ENCODE results near the gene BAZ1B. TPM values are rescaled to one million over a fixed set of nuclear protein-coding genes. Genes with fewer than 3 reads are reported as not detected.

BAZ1B gene
- total and polyA plus RNA-seq, 2 donors: 37.1 to 60.0 TPM

DNA sequence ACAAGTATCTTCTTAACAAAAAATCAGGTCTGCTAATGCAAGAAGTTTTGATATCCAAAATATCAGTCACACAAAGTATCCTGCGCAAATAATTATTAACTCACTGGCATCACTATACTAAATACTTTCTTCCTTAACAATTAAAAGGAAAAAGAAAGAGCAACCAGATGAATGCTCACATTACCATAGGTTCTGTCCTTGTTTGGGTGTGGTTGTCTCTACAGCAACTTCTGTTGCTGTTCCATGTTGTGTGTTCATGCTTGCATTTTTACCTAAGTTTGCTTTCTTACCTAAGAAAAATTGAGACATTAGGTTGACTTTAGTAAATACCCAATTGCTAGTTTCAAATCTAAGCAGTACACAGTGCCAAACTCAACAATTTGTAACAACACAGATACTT, 56.0 kb downstream of the BAZ1B start:
- DNase-seq (ENCODE audit: extremely low spot score): no peak
- Histone ChIP-seq H3K27ac (ENCODE audit: low read depth) (no peak overlapping the region), H3K36me3 (ENCODE audit: insufficient read depth) (peaks cover 9% of the 10 kb centered on the region), H3K4me1 (ENCODE audit: insufficient read depth) (no peaks in the 10 kb centered on the region), H3K4me3 (ENCODE audit: low read depth, low read length) (no peak overlapping the region)
- 67% methylated on average over 1 of the region's 1 CpG for WGBS

GRCh38 chr7:73463966-73464365, 58.1 kb downstream of the BAZ1B start:
- no peak for DNase-seq (ENCODE audit: extremely low spot score)
- Histone ChIP-seq H3K4me3 (ENCODE audit: low read depth, low read length) (no peak overlapping the region), H3K36me3 (ENCODE audit: insufficient read depth) (peaks cover 13% of the 10 kb centered on the region), H3K27ac (ENCODE audit: low read depth) (no peak overlapping the region), H3K4me1 (ENCODE audit: insufficient read depth) (no peaks in the 10 kb centered on the region)
- 95% methylated on average over 7 of the region's 7 CpGs for WGBS

- Histone ChIP-seq H3K36me3 (ENCODE audit: insufficient read depth) (peaks cover 13% of the 10 kb centered on the region), H3K27ac (ENCODE audit: low read depth) (no peak overlapping the region), H3K4me1 (ENCODE audit: insufficient read depth) (no peaks in the 10 kb centered on the region), H3K4me3 (ENCODE audit: low read depth, low read length) (no peak overlapping the region)
- WGBS: 99% methylated on average over 3 of the region's 3 CpGs
- DNase-seq (ENCODE audit: extremely low spot score): no peak
Measured at GRCh38 chr7:73463260-73463659, 58.8 kb downstream of the BAZ1B start.

DNA sequence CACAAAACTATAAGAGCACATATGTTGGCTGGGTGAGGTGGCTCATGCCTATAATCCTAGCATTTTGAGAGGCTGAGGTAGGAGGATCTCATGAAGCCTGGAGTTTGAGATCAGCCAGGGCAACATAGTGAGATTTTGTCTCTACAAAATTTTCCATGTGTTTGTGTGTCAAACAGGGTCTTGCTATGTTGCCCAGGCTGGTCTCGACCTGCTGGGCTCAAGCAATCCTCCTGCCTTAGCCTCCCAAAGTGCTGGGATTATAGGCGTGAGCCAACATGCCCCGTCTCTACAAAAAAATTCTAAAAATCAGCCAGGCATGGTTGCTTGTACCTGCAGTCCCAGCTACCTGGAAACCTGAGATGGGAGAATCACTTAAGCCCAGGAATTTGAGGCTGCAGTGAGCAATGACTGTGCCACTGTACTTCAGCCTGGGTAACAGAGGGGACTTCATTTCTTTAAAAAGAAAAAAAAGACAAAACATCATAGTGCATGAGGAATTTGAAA, 60.3 kb downstream of the BAZ1B start:
- Histone ChIP-seq H3K4me1 (ENCODE audit: insufficient read depth) (no peaks in the 10 kb centered on the region), H3K36me3 (ENCODE audit: insufficient read depth) (peaks cover 13% of the 10 kb centered on the region), H3K27ac (ENCODE audit: low read depth) (no peak overlapping the region), H3K4me3 (ENCODE audit: low read depth, low read length) (no peak overlapping the region)
- WGBS: 94% methylated on average over 3 of the region's 3 CpGs
- no peak for DNase-seq (ENCODE audit: extremely low spot score)

DNA sequence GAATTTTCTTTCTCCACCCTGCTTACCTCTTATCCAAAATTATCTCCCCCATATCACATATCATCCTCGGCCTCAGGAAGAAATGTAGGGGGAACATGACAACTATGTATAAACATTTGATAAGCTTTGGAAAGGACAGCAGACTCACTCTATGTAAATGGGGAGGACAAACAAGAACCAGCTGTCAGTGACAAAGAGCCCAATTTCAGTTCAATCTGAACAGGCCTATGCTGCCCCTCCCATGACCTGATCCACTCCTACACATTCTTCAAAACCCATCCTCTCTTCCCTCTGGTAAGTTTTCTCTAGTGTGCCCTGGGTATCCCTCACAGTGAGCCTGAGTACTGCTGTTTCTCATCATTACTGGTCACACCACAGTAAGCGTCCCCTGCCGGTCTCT, 67.7 kb downstream of the BAZ1B start:
- no peak overlapping the region for H3K27ac ChIP-seq (ENCODE audit: low read depth)
- no peaks in the 10 kb centered on the region for H3K4me1 ChIP-seq (ENCODE audit: insufficient read depth)
- H3K36me3 ChIP-seq (ENCODE audit: insufficient read depth): peaks cover 2% of the 10 kb centered on the region
- 55% methylated on average over 3 of the region's 3 CpGs for WGBS
- no peak overlapping the region for H3K4me3 ChIP-seq (ENCODE audit: low read depth, low read length)
- no peak for DNase-seq (ENCODE audit: extremely low spot score)

DNA sequence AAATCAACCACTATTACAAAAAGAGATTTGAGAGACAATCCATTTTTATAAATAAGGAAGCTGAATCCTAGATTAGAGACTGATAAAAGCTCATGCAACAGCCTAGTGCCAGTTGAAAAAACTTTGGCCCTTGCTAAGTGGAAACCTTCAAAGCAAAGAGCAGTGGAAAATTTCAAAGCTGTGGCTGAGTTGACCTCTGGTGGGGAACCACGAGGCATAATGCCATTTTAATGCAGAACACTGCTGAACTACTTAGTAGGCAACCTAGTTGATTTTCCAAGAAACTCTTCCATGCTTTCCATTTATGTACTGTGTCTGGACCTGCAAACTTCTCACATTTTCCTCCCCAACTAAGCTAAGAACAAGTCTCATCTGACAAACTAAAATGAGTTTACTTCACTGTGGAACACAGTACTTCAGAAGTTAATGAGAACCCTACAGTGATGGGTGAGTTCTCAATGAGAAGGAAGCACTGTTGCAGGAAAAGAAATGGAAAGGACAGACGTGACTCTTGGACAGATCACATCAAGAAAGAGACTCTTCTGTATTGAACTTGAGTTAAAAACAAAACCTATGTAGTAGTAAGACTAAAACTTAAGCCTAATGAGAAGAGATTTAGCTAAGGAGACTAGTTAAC, 69.0 kb downstream of the BAZ1B start:
- Histone ChIP-seq H3K4me1 (ENCODE audit: insufficient read depth) (no peaks in the 10 kb centered on the region), H3K27ac (ENCODE audit: low read depth) (no peak overlapping the region), H3K36me3 (ENCODE audit: insufficient read depth) (no peaks in the 10 kb centered on the region), H3K4me3 (ENCODE audit: low read depth, low read length) (no peak overlapping the region)
- no peak for DNase-seq (ENCODE audit: extremely low spot score)
- WGBS: 29% methylated on average over 2 of the region's 2 CpGs

- H3K4me3 ChIP-seq (ENCODE audit: low read depth, low read length): no peak overlapping the region
- WGBS: 54% methylated on average over 5 of the region's 5 CpGs
- no peak overlapping the region for H3K27ac ChIP-seq (ENCODE audit: low read depth)
- DNase-seq (ENCODE audit: extremely low spot score): no peak
- H3K4me1 ChIP-seq (ENCODE audit: insufficient read depth): no peaks in the 10 kb centered on the region
- H3K36me3 ChIP-seq (ENCODE audit: insufficient read depth): no peaks in the 10 kb centered on the region
Measured at GRCh38 chr7:73451780-73452398, 70.2 kb downstream of the BAZ1B start.

DNA sequence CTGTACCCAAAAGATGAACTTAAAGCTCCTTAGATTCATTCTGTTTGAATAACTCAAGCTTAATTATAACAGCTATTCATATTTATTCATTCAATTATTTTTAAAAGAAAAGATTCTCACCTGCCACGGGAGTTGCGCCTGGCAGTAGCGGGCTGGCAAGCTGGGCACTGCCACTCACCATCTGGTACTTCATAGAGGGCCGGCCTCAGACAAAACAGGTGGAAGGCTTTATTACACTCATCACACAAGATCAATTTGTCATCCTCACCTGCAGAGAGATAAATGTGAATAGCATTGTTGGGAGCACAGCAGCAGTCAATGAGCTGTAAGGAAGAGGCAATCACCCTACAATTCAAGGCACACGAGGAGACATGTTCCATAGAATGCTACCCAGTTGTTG, 72.7 kb downstream of the BAZ1B start:
- Histone ChIP-seq H3K4me1 (ENCODE audit: insufficient read depth) (no peaks in the 10 kb centered on the region), H3K27ac (ENCODE audit: low read depth) (no peak overlapping the region), H3K4me3 (ENCODE audit: low read depth, low read length) (no peak overlapping the region), H3K36me3 (ENCODE audit: insufficient read depth) (no peaks in the 10 kb centered on the region)
- WGBS: 92% methylated on average over 5 of the region's 5 CpGs
- no peak for DNase-seq (ENCODE audit: extremely low spot score)

DNA sequence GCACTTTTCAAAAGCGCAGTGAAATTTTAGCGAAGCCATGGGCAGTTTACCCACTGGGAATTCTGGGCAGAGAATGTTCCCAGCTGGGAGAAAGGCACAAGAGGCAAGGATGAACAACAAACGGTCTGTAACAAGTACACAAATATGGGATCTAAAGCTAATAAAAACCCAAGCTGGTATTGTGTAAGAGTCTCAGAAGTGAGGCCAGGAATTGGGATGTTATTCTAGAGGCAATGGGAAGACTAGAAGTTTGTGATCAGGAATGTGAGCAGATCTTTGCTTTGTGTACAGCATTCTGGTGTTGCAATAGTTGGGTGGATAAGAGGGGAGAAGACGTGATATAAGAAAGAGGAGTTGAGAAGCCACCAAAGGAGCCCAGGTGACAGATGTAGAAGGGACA, 73.5 kb downstream of the BAZ1B start:
- Histone ChIP-seq H3K27ac (ENCODE audit: low read depth) (no peak overlapping the region), H3K36me3 (ENCODE audit: insufficient read depth) (peaks cover 2% of the 10 kb centered on the region), H3K4me1 (ENCODE audit: insufficient read depth) (no peaks in the 10 kb centered on the region), H3K4me3 (ENCODE audit: low read depth, low read length) (no peak overlapping the region)
- 79% methylated on average over 4 of the region's 4 CpGs for WGBS
- no peak for DNase-seq (ENCODE audit: extremely low spot score)

GRCh38 chr7:73447121-73447733, 74.9 kb downstream of the BAZ1B start:
- Histone ChIP-seq H3K27ac (ENCODE audit: low read depth) (no peak overlapping the region), H3K36me3 (ENCODE audit: insufficient read depth) (peaks cover 8% of the 10 kb centered on the region), H3K4me1 (ENCODE audit: insufficient read depth) (no peaks in the 10 kb centered on the region), H3K4me3 (ENCODE audit: low read depth, low read length) (no peak overlapping the region)
- no peak for DNase-seq (ENCODE audit: extremely low spot score)
- 80% methylated on average over 5 of the region's 5 CpGs for WGBS

- DNase-seq (ENCODE audit: extremely low spot score): no peak
- H3K4me1 ChIP-seq (ENCODE audit: insufficient read depth): no peaks in the 10 kb centered on the region
- 45% methylated on average over 4 of the region's 4 CpGs for WGBS
- peaks cover 8% of the 10 kb centered on the region for H3K36me3 ChIP-seq (ENCODE audit: insufficient read depth)
- no peak overlapping the region for H3K4me3 ChIP-seq (ENCODE audit: low read depth, low read length)
- no peak overlapping the region for H3K27ac ChIP-seq (ENCODE audit: low read depth)
Measured at GRCh38 chr7:73446682-73447081, 75.4 kb downstream of the BAZ1B start.

- 90% methylated on average over 12 of the region's 12 CpGs for WGBS
- Histone ChIP-seq H3K4me1 (ENCODE audit: insufficient read depth) (no peaks in the 10 kb centered on the region), H3K36me3 (ENCODE audit: insufficient read depth) (peaks cover 9% of the 10 kb centered on the region), H3K27ac (ENCODE audit: low read depth) (no peak overlapping the region), H3K4me3 (ENCODE audit: low read depth, low read length) (no peak overlapping the region)
- DNase-seq (ENCODE audit: extremely low spot score): no peak
Measured at GRCh38 chr7:73443548-73444255, 78.4 kb downstream of the BAZ1B start.

DNA sequence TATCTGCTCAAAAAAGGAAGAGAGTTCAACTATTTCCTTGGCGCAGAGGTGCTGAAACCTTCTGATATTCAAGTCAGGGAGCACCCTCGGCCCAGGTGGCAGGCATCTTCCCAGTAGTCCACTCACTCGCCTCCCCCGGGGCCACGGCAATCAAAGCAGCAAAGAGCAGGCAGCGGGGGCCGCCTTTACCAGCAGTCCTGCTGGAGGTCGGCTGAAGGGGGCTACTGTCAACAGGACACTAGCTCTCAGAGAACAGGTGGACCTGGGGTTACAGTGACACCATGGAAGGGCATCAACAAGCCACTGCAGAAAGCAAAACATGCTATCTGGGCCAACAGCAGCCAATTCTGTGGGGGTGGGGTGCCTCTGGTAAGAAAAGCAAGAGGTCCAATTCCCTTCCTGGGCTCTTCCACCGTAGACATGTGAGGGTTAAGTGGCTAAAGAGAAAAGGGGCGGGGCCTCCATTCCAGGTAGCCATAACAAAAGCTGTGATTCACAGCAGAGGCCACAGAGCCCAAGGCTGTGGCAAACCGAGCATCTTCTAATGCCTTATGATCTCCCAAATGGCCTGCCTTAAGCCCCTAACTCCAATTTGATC, 79.1 kb downstream of the BAZ1B start:
- 84% methylated on average over 11 of the region's 11 CpGs for WGBS
- Histone ChIP-seq H3K4me3 (ENCODE audit: low read depth, low read length) (no peak overlapping the region), H3K4me1 (ENCODE audit: insufficient read depth) (no peaks in the 10 kb centered on the region), H3K36me3 (ENCODE audit: insufficient read depth) (peaks cover 9% of the 10 kb centered on the region), H3K27ac (ENCODE audit: low read depth) (no peak overlapping the region)
- no peak for DNase-seq (ENCODE audit: extremely low spot score)
